CD4-positive, alpha-beta memory T cell (primary cell): Measurements from ENCODE around the gene SERPINA3. TPM values are rescaled to one million over a fixed set of nuclear protein-coding genes. Genes with fewer than 3 reads are reported as not detected.

Source experiments
- CTCF ChIA-PET: fragments of 350-600 bp; sonication (Branson Sonifier 250); formaldehyde crosslinking; loops from one replicate; lab custom pipeline; 2021; ENCODE audit warnings: inconsistent platforms; ENCODE audit not compliant: partially characterized antibody; lab: Charles Lee
- POLR2A ChIA-PET: fragments of 350-600 bp; sonication (Branson Sonifier 250); formaldehyde crosslinking; loops from one replicate; lab custom pipeline; 2021; ENCODE audit not compliant: partially characterized antibody; lab: Charles Lee
- DNase-seq, 5 donors: peaks; one replicate each; pipeline versions ENCODE4 v3.0.0 to v3.0.0-alpha.2; 2020 to 2022; ENCODE audit warnings: mixed read lengths in 1 of 5
- H3K27ac ChIP-seq: one replicate; pipeline ENCODE4 v1.7.0; 2013; ENCODE audit warnings: low read depth, low read length
- H3K27me3 ChIP-seq: 2 replicates; pipeline ENCODE4 v1.7.0; 2013; ENCODE audit warnings: mild to moderate bottlenecking, low read length, moderate library complexity; ENCODE audit not compliant: insufficient read depth
- H3K36me3 ChIP-seq: 2 replicates; pipeline ENCODE4 v1.7.0; 2013; ENCODE audit warnings: mild to moderate bottlenecking, low read length, moderate library complexity; ENCODE audit not compliant: insufficient read depth
- H3K4me1 ChIP-seq: 2 replicates; pipeline ENCODE4 v1.7.0; 2013; ENCODE audit warnings: mild to moderate bottlenecking, low read length, moderate library complexity; ENCODE audit not compliant: insufficient read depth
- H3K4me3 ChIP-seq, 2 donors: one replicate each; pipeline ENCODE4 v1.7.0; 2013; ENCODE audit warnings: low read length in 2 of 2, mild to moderate bottlenecking in 1 of 2
- H3K9me3 ChIP-seq, 2 donors: one replicate each; pipeline ENCODE4 v1.7.0; 2013; ENCODE audit warnings: low read length in 2 of 2, control low read depth in 1 of 2; ENCODE audit not compliant: control insufficient read depth in 1 of 2
- H3K27ac Mint-ChIP-seq, 7 donors: one replicate each; pipeline ENCODE4 v1.8.0; 2020 to 2021; ENCODE audit warnings: mixed read lengths in 7 of 7, mild to moderate bottlenecking in 6 of 7, inconsistent platforms in 3 of 7, moderate library complexity in 3 of 7
- H3K27me3 Mint-ChIP-seq, 2 donors: one replicate each; pipeline ENCODE4 v1.8.0; 2020 to 2021; ENCODE audit warnings: mixed read lengths in 2 of 2
- H3K36me3 Mint-ChIP-seq, 2 donors: one replicate each; pipeline ENCODE4 v1.8.0; 2020 to 2021; ENCODE audit warnings: mixed read lengths in 2 of 2, inconsistent platforms in 1 of 2, mild to moderate bottlenecking in 1 of 2
- H3K4me1 Mint-ChIP-seq, 4 donors: one replicate each; pipeline ENCODE4 v1.8.0; 2020 to 2021; ENCODE audit warnings: mixed read lengths in 4 of 4, mild to moderate bottlenecking in 1 of 4
- H3K4me3 Mint-ChIP-seq, 8 donors: one replicate each; pipeline ENCODE4 v1.8.0; 2020 to 2021; ENCODE audit warnings: mixed read lengths in 8 of 8, mild to moderate bottlenecking in 7 of 8, moderate library complexity in 6 of 8, inconsistent platforms in 3 of 8
- H3K9me3 Mint-ChIP-seq, 8 donors: one replicate each; pipeline ENCODE4 v1.8.0; 2020 to 2021; ENCODE audit warnings: mixed read lengths in 8 of 8, mild to moderate bottlenecking in 5 of 8, inconsistent platforms in 3 of 8, moderate library complexity in 1 of 8
- intact Hi-C: fragments of 100-400 bp; cut with micrococcal nuclease; formaldehyde crosslinking; loops from one replicate; pipeline ENCODE4 v1.15.1; 2023
- polyA plus RNA-seq, 2 donors: library from polyadenylated mRNA; unstranded; fragments of 300-500 nt; fragmentation: Illumina TruSeq; gene quantifications; one replicate each; pipeline ENCODE4 v1.2.3, GENCODE V29; 2021
- total RNA-seq, 2 experiments: library from RNA; stranded (reverse); gene quantifications; one replicate each; pipeline ENCODE4 v1.2.3, GENCODE V29; 2021

The SERPINA3 gene
- total and polyA plus RNA-seq, 4 experiments from 2014 or later = not detected

DNA sequence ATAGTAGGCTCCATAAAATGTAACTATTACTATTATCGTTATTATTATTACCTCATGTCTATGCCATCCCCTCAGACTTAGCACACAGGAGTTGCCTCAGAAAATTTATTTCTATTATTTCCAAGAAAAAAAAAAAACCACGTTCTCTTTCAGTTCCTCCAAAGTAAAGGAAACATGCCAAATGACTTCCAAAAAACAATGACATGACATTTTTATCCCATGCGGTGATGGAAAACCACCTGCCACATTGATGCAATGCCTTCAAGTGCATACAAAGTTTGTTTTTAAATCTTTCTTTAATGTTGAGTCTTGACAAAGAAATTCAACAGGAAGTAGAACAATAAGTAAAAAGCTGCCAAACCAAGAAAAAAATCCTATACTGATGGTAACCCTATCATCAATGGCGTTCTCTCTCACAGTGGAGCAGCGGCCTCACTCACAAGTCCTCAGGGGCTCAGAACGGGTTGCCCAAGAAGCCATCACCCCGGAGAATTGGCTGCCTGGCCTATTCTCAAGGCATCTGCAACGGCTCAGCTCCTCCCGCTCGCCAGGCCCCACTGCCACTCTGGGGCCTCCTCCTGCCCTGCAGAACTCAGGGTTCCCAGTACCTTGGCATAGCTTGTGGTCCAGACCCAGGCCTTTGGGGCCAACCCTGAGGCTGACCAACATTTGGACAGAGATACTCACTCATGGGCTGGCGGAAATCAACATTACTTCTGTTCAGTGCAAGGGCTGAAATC lies 51.9 kb downstream of the SERPINA3 start:
- intact Hi-C loops = no loop called here
- Mint-ChIP-seq H3K4me3 (no peak overlapping the region), H3K4me1 (no peaks in the 10 kb centered on the region), H3K9me3 (peaks cover 0 to 5% (median 0%) of the 10 kb centered on the region in 8 donors), H3K27ac (no peak overlapping the region), H3K36me3 (no peaks in the 10 kb centered on the region), H3K27me3 (peaks cover 3 to 14% of the 10 kb centered on the region in 2 donors)
- Histone ChIP-seq H3K36me3 (no peaks in the 10 kb centered on the region), H3K27me3 (no peaks in the 10 kb centered on the region), H3K4me1 (no peaks in the 10 kb centered on the region), H3K27ac (no peak overlapping the region), H3K4me3 (no peak overlapping the region), H3K9me3 (no peaks in the 10 kb centered on the region)
- ChIA-PET CTCF (no interaction called here), POLR2A (interaction anchor here (0.6 kb wide), 1 partner anchor 218 kb away, joined by 3 read pairs; no protein-coding TSS in a partner anchor)
- no peak for DNase-seq

DNA sequence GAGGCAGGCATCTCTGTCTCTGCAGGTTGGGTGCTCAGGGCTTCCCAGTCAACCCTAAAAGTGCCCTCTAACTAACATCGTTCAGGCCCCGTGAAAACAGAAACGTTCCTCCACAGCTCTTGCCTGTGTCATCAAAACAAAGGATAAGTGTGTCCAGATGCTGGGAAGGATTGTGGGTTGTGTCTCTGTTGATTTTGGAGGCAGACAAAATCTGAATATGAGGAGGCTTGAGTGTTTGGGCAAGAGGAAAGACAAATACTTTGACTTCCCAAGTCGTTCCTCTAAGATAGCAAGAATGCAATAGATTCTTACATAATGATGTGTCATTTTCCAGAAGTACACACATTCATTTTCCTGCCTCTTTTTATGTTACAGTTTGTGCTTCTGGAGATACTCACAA lies 52.9 kb downstream of the SERPINA3 start:
- Mint-ChIP-seq H3K4me3 (no peak overlapping the region), H3K4me1 (no peaks in the 10 kb centered on the region), H3K27me3 (peaks cover 3 to 15% of the 10 kb centered on the region in 2 donors), H3K9me3 (peaks cover 0 to 5% (median 0%) of the 10 kb centered on the region in 8 donors), H3K27ac (no peak overlapping the region), H3K36me3 (no peaks in the 10 kb centered on the region)
- DNase-seq = no peak
- no peak overlapping the region for H3K27ac ChIP-seq
- intact Hi-C loops = no loop called here
- no peak overlapping the region for H3K4me3 ChIP-seq
- H3K9me3 ChIP-seq = no peaks in the 10 kb centered on the region
- H3K4me1 ChIP-seq = no peaks in the 10 kb centered on the region
- ChIA-PET CTCF (no interaction called here), POLR2A (no interaction called here)
- H3K27me3 ChIP-seq = no peaks in the 10 kb centered on the region
- H3K36me3 ChIP-seq = no peaks in the 10 kb centered on the region

DNA sequence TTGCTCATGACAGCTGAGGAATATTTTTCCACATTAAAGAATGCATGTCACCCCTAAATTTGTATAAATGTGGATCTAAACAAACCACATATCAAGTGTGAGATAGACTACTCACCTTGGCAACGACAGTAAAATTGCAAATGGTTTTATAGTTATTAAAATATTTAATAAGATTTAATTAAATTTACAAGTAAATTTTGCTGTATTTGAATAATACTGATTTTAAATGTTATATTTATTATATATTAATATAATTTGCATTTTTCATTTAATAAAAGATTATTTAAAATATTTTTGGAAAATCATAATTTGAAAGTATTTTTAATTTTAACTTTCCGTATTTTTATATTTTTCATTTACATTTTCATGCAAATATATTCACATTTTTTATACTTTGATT lies 53.4 kb downstream of the SERPINA3 start:
- H3K27me3 Mint-ChIP-seq = peaks cover 3 to 15% of the 10 kb centered on the region in 2 donors
- H3K36me3 Mint-ChIP-seq = no peaks in the 10 kb centered on the region
- peaks cover 0 to 5% (median 0%) of the 10 kb centered on the region in 8 donors for H3K9me3 Mint-ChIP-seq
- no peak overlapping the region for H3K27ac Mint-ChIP-seq
- Histone ChIP-seq H3K27ac (no peak overlapping the region), H3K9me3 (no peaks in the 10 kb centered on the region), H3K36me3 (no peaks in the 10 kb centered on the region), H3K4me1 (no peaks in the 10 kb centered on the region), H3K27me3 (no peaks in the 10 kb centered on the region), H3K4me3 (no peak overlapping the region)
- no peaks in the 10 kb centered on the region for H3K4me1 Mint-ChIP-seq
- ChIA-PET CTCF (no interaction called here), POLR2A (no interaction called here)
- H3K4me3 Mint-ChIP-seq = no peak overlapping the region
- intact Hi-C loops = no loop called here
- no peak for DNase-seq

DNA sequence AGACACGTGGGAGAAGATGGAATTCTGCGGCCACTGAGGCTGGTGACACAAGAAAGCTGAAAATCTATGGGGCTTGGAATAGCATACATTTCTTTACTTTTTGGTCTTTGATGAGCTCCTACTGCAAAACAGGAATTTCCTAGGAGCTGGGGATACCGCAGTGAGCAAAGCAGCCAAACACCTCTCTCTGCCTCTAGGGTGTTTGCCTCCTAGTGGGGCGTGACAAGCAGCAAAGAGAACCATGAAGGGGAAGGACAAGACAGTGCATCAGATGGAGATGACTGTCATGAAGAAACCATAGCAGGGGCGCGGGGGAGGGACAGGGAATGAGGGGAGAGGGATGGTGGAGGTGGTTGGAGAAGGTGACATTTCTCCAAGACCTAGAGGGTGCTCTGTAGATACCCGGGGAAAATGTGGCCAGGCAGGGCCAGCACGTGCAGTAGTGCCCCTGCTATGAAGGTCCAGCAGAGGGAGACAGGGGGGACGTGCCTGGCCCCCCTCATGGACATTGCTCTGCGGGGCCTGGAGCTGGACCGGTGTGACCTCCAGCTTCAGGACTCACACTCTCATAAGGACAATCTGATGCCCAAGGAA lies 58.6 kb downstream of the SERPINA3 start:
- H3K9me3 ChIP-seq = no peaks in the 10 kb centered on the region
- no peaks in the 10 kb centered on the region for H3K4me1 Mint-ChIP-seq
- POLR2A ChIA-PET = no interaction called here

DNA sequence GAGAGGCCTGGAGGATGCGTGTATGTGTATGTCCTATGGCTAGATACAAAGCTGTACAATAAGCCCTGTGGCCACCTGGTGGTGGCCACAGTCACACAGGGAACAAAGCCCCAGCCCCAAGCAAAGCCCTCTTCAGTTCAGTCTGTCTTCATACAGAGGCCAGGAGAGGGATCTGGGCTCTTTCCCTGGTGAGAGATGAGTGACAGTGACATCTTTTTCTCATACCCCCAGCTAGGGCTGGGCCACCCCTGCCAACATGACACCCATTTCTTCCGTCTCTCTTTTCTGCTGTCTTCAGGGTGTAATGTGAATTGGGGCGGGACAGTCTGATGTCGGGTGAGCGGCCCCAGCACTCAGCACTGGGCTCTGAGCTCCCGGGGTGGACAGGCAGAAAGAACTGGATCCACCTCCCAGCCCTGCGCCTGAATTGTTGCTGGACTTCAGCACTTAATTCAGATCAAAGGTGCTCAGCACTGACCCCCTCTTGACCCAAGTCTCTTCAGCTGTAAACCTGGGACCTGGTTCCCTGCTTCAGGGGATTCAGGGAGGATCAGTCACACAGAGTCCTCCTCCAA lies 59.8 kb downstream of the SERPINA3 start:
- Mint-ChIP-seq H3K9me3 (no peaks in the 10 kb centered on the region), H3K4me1 (no peaks in the 10 kb centered on the region), H3K27ac (no peak overlapping the region), H3K36me3 (no peaks in the 10 kb centered on the region), H3K27me3 (peaks cover 5 to 7% of the 10 kb centered on the region in 2 donors), H3K4me3 (no peak overlapping the region)
- H3K36me3 ChIP-seq = no peaks in the 10 kb centered on the region
- ChIA-PET CTCF (no interaction called here), POLR2A (no interaction called here)
- no peak for DNase-seq
- intact Hi-C loops = no loop called here
- H3K27ac ChIP-seq = no peak overlapping the region
- H3K4me1 ChIP-seq = no peaks in the 10 kb centered on the region
- no peak overlapping the region for H3K4me3 ChIP-seq
- no peaks in the 10 kb centered on the region for H3K9me3 ChIP-seq
- H3K27me3 ChIP-seq = no peaks in the 10 kb centered on the region

More for the DNA sequence above, 58.6 kb downstream of the SERPINA3 start:
- Histone ChIP-seq H3K27ac (no peak overlapping the region), H3K4me3 (no peak overlapping the region), H3K36me3 (no peaks in the 10 kb centered on the region), H3K27me3 (no peaks in the 10 kb centered on the region), H3K4me1 (no peaks in the 10 kb centered on the region)
- Mint-ChIP-seq H3K27ac (no peak overlapping the region), H3K27me3 (peaks cover 5 to 7% of the 10 kb centered on the region in 2 donors), H3K4me3 (no peak overlapping the region), H3K36me3 (no peaks in the 10 kb centered on the region), H3K9me3 (no peaks in the 10 kb centered on the region)
- no peak for DNase-seq
- CTCF ChIA-PET = no interaction called here
- intact Hi-C loops = no loop called here

DNA sequence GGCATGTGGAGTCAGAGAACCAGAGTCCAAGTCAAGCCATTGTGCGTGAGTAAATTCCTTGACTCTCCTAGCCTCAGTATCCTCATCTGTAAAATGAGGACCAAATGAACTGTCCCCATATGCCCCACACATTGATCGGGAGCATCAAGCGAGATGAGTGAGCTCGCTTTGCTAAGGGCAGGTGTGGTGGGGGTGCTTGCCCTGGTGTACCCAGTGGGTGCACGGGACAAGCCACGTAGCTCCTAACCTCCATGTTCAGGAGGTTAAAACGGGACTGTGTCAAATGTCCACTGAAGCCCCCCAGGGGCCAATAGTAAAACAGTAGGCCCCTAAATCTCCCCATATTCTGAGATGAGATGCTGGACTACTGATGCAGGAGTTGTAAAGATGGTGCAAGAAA lies 60.9 kb downstream of the SERPINA3 start:
- Histone ChIP-seq H3K36me3 (no peaks in the 10 kb centered on the region), H3K27ac (no peak overlapping the region), H3K4me3 (no peak overlapping the region), H3K27me3 (no peaks in the 10 kb centered on the region), H3K9me3 (no peaks in the 10 kb centered on the region), H3K4me1 (no peaks in the 10 kb centered on the region)
- intact Hi-C loops = no loop called here
- H3K9me3 Mint-ChIP-seq = peaks cover 0 to 1% (median 0%) of the 10 kb centered on the region in 8 donors
- H3K4me3 Mint-ChIP-seq = no peak overlapping the region
- no peaks in the 10 kb centered on the region for H3K4me1 Mint-ChIP-seq
- no peak overlapping the region for H3K27ac Mint-ChIP-seq
- no peak for DNase-seq
- no peaks in the 10 kb centered on the region for H3K36me3 Mint-ChIP-seq
- peaks cover 6 to 7% of the 10 kb centered on the region in 2 donors for H3K27me3 Mint-ChIP-seq
- ChIA-PET CTCF (no interaction called here), POLR2A (no interaction called here)
